GM19239 (cell line): ENCODE data around the gene UBA52.

Source experiments
- DNase-seq: peaks from one replicate; pipeline ENCODE4 v3.0.0; 2011; ENCODE audit warnings: low spot score; ENCODE audit not compliant: insufficient read length
- FAIRE-seq: peaks from 2 replicates; lab custom pipeline; 2011; peaks lifted over from hg19 to GRCh38; lab: Jason Lieb, UNC

The UBA52 gene

DNA sequence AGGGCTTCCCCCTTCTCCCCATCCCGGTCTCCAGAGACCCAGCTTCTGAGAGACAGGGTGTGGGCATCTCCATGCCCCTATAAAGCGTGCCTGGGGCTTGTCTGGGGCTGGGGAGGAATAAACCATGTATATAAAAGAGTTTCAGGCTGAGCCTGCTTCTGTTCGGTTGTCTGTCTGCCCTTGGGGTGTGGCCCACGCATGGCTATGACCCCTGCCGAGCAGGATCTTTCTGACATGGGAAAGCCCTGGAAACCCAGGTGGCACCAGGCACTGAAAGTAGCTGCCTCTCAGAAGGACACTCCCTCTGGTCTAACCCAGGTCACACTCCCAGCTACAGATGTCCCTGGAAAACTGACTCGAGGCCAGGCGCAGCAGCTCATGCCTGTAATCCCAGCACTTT, 49.2 kb downstream of the UBA52 start:
- FAIRE-seq (no peak), DNase-seq (no peak)

DNA sequence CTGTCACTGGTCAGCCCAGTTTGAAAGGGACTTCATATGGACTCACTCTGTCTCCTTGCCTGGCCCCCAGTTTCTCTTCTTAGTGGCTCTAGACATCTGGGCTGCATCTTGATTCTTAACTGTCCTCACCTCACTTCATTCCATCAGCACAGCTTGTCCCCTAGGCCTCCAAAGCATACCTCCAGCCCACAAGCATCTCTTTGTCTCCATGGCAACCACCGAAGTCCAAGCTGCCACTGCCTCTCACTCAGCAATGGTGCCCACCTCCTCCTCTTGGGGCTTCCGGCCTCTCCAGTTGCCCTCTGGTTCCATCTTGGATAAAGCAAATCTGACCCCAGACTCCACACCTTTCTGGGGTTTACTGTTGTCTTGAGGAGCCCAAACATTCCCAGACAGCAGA, 55.2 kb downstream of the UBA52 start:
- FAIRE-seq (no peak), DNase-seq (no peak)
